ENCODE data around the gene SCMH1. TPM values are rescaled to one million over a fixed set of nuclear protein-coding genes. Genes with fewer than 3 reads are reported as not detected.

SCMH1 gene
- total RNA-seq, 4 donors from 2014 or later: 27.1 to 116 (median 52.9) TPM

GRCh38 chr1:41101076-41101475, 141.0 kb downstream of the SCMH1 start:
- Histone ChIP-seq H3K27me3 (no peaks in the 10 kb centered on the region), H3K4me1 (peaks cover 0 to 13% (median 2%) of the 10 kb centered on the region in 4 donors), H3K36me3 (no peaks in the 10 kb centered on the region), H3K27ac (no peak overlapping the region), H3K4me3 (no peak overlapping the region), H3K9me3 (no peaks in the 10 kb centered on the region)
- TF ChIP-seq POLR2A (IDR thresholded peaks at IDR 0.05): no peak
- no peak for TF ChIP-seq CTCF (IDR thresholded peaks at IDR 0.05)
- DNase-seq: no peak

DNA sequence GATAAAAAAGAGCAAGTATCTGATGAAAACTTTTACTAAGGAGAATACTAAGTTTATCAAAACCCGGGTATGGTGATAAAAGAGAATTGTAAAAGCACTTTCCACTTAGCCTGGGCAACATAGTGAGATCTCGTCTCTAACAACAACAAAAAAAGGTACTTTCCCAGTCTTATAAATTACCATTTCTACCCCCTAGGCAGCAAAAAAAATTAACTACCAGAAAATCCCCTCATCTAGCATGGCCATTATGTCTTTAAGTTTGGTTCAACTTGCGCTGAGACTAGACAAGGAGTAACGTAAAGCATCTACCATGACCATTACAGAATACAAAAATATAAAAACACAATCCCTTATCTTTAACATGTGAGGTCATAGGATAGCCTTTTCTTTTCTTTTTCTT, 141.9 kb downstream of the SCMH1 start:
- TF ChIP-seq CTCF (IDR thresholded peaks at IDR 0.05): no peak
- TF ChIP-seq POLR2A (IDR thresholded peaks at IDR 0.05): no peak
- H3K36me3 ChIP-seq: no peaks in the 10 kb centered on the region
- H3K4me3 ChIP-seq: no peak overlapping the region
- H3K4me1 ChIP-seq: peaks cover 0 to 13% (median 2%) of the 10 kb centered on the region in 4 donors
- H3K27ac ChIP-seq: no peak overlapping the region
- no peaks in the 10 kb centered on the region for H3K27me3 ChIP-seq
- no peaks in the 10 kb centered on the region for H3K9me3 ChIP-seq
- DNase-seq: no peak

- H3K27ac ChIP-seq: no peak overlapping the region
- no peak for DNase-seq
- H3K36me3 ChIP-seq: no peaks in the 10 kb centered on the region
- H3K27me3 ChIP-seq: no peaks in the 10 kb centered on the region
- peaks cover 0 to 13% (median 2%) of the 10 kb centered on the region in 4 donors for H3K4me1 ChIP-seq
- H3K4me3 ChIP-seq: no peak overlapping the region
- TF ChIP-seq POLR2A (IDR thresholded peaks at IDR 0.05) (no peak), CTCF (IDR thresholded peaks at IDR 0.05) (no peak)
- H3K9me3 ChIP-seq: no peaks in the 10 kb centered on the region
Measured at GRCh38 chr1:41098730-41099460, 143.2 kb downstream of the SCMH1 start.

GRCh38 chr1:41097105-41097504, 145.0 kb downstream of the SCMH1 start:
- H3K27ac ChIP-seq: no peak overlapping the region
- TF ChIP-seq POLR2A (IDR thresholded peaks at IDR 0.05): no peak
- no peak for TF ChIP-seq CTCF (IDR thresholded peaks at IDR 0.05)
- H3K4me3 ChIP-seq: no peak overlapping the region
- no peak for DNase-seq
- H3K4me1 ChIP-seq: peaks cover 0 to 6% (median 0%) of the 10 kb centered on the region in 4 donors
- H3K9me3 ChIP-seq: no peaks in the 10 kb centered on the region
- no peaks in the 10 kb centered on the region for H3K27me3 ChIP-seq
- H3K36me3 ChIP-seq: no peaks in the 10 kb centered on the region

DNA sequence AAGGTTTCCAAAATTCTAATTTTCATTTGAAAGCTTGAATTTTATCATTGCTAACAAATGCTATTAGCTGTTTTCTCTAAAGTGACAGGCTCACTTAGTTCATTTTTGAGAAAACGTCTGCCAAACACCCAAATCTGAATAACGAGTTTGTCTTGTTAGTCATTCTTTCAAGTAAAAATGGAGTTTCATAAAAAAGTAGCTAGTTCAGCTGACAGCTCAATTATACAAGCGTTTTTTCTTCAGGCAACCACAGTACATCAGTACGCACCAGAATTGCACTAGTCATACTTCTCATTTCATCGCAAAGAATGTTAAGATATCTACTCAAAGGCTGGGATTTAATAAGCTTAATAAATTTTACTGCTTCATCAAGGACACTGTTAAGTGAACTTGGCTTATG, 148.3 kb downstream of the SCMH1 start:
- Histone ChIP-seq H3K4me1 (no peaks in the 10 kb centered on the region), H3K9me3 (no peaks in the 10 kb centered on the region), H3K4me3 (no peak overlapping the region), H3K36me3 (no peaks in the 10 kb centered on the region), H3K27ac (no peak overlapping the region), H3K27me3 (no peaks in the 10 kb centered on the region)
- TF ChIP-seq CTCF (IDR thresholded peaks at IDR 0.05): no peak
- TF ChIP-seq POLR2A (IDR thresholded peaks at IDR 0.05): no peak
- DNase-seq: no peak
